ENCODE results near the gene ERVK3-1. TPM values are rescaled to one million over a fixed set of nuclear protein-coding genes. Genes with fewer than 3 reads are reported as not detected.

Gene ERVK3-1
- total RNA-seq, 1 donor from 2014 or later = 19.4 TPM

- no peak for DNase-seq (ENCODE audit: low read depth in 2 of 2)
These were observed 471 bp upstream of the ERVK3-1 start for GRCh38 chr19:58304748-58305064.

- peak in 1 of 2 donors; percentile 55 for DNase-seq (ENCODE audit: low read depth in 2 of 2)
These were observed 751 bp downstream of the ERVK3-1 start for GRCh38 chr19:58305932-58306323.

- no peak for DNase-seq (ENCODE audit: low read depth in 2 of 2)
These were observed 2.6 kb downstream of the ERVK3-1 start for GRCh38 chr19:58307736-58308135.

- peak; percentile 41 to 43 for DNase-seq (ENCODE audit: low read depth in 2 of 2)
These were observed 5.5 kb downstream of the ERVK3-1 start for GRCh38 chr19:58310685-58311084.

GRCh38 chr19:58311345-58311865, 6.2 kb downstream of the ERVK3-1 start:
- no peak for DNase-seq (ENCODE audit: low read depth in 2 of 2)

- no peak for DNase-seq (ENCODE audit: low read depth in 2 of 2)
These were observed 10.4 kb downstream of the ERVK3-1 start for GRCh38 chr19:58315580-58315979.

- peak; percentile 62 to 66 for DNase-seq (ENCODE audit: low read depth in 2 of 2)
These were observed 12.4 kb downstream of the ERVK3-1 start for GRCh38 chr19:58317476-58318072.

GRCh38 chr19:58318297-58318696, 13.1 kb downstream of the ERVK3-1 start:
- no peak for DNase-seq (ENCODE audit: low read depth in 2 of 2)

GRCh38 chr19:58319241-58319640, 14.1 kb downstream of the ERVK3-1 start:
- no peak for DNase-seq (ENCODE audit: low read depth in 2 of 2)

- peak in 1 of 2 donors; percentile 28 for DNase-seq (ENCODE audit: low read depth in 2 of 2)
These were observed 20.3 kb downstream of the ERVK3-1 start for GRCh38 chr19:58325311-58326022.

- DNase-seq (ENCODE audit: low read depth in 2 of 2) = no peak
These were observed 21.3 kb downstream of the ERVK3-1 start for GRCh38 chr19:58326501-58326913.

- DNase-seq (ENCODE audit: low read depth in 2 of 2) = peak; percentile 98
These were observed 21.9 kb downstream of the ERVK3-1 start, which contains the start of gene ZSCAN22 for GRCh38 chr19:58326914-58327726. TSS of gene ZSCAN22 (plus strand) at chr19:58326994. CDS start at chr19:58334803, 7,809 bp downstream.

- no peak for DNase-seq (ENCODE audit: low read depth in 2 of 2)
These were observed 23.8 kb downstream of the ERVK3-1 start for GRCh38 chr19:58328999-58329398.

GRCh38 chr19:58330458-58330857, 25.3 kb downstream of the ERVK3-1 start:
- peak; percentile 64 to 79 for DNase-seq (ENCODE audit: low read depth in 2 of 2)

- DNase-seq (ENCODE audit: low read depth in 2 of 2) = no peak
These were observed 27.5 kb downstream of the ERVK3-1 start for GRCh38 chr19:58332697-58333096.

GRCh38 chr19:58334691-58335249, 29.6 kb downstream of the ERVK3-1 start:
- DNase-seq (ENCODE audit: low read depth in 2 of 2) = no peak

GRCh38 chr19:58335630-58336029, 30.5 kb downstream of the ERVK3-1 start:
- DNase-seq (ENCODE audit: low read depth in 2 of 2) = no peak

GRCh38 chr19:58336216-58336615, 31.0 kb downstream of the ERVK3-1 start:
- DNase-seq (ENCODE audit: low read depth in 2 of 2) = no peak

- no peak for DNase-seq (ENCODE audit: low read depth in 2 of 2)
These were observed 31.6 kb downstream of the ERVK3-1 start for GRCh38 chr19:58336820-58337219.

GRCh38 chr19:58338336-58338735, 33.2 kb downstream of the ERVK3-1 start:
- no peak for DNase-seq (ENCODE audit: low read depth in 2 of 2)

GRCh38 chr19:58338825-58339558, 33.8 kb downstream of the ERVK3-1 start:
- no peak for DNase-seq (ENCODE audit: low read depth in 2 of 2)
